Stimulated activated CD4-positive, alpha-beta T cell treated with anti-CD3 and anti-CD28 coated beads, Interleukin-15, amount 100 ng/mL, for 1 hour (primary cell): Measurements from ENCODE around the gene ARHGEF28.

Experiments used
- DNase-seq, 2 donors: peaks; one replicate each; pipeline ENCODE4 v3.0.0-alpha.2; 2020; ENCODE audit warnings: low read depth in 1 of 2, low spot score in 1 of 2

The ARHGEF28 gene

GRCh38 chr5:73851471-73852181 is 225.6 kb downstream of the ARHGEF28 start:
- DNase-seq = no peak

- DNase-seq = no peak
These were observed 227.1 kb downstream of the ARHGEF28 start for GRCh38 chr5:73853091-73853490.

- no peak for DNase-seq
These were observed 231.0 kb downstream of the ARHGEF28 start for GRCh38 chr5:73856997-73857396.

- DNase-seq = no peak
These were observed 231.4 kb downstream of the ARHGEF28 start for GRCh38 chr5:73857446-73857845.

- no peak for DNase-seq
These were observed 232.1 kb downstream of the ARHGEF28 start for GRCh38 chr5:73858054-73858453.

GRCh38 chr5:73858776-73859175 is 232.8 kb downstream of the ARHGEF28 start:
- no peak for DNase-seq

- DNase-seq = no peak
These were observed 233.7 kb downstream of the ARHGEF28 start for GRCh38 chr5:73859696-73860095.

GRCh38 chr5:73861313-73861988 is 235.5 kb downstream of the ARHGEF28 start:
- no peak for DNase-seq

GRCh38 chr5:73862796-73863195 is 236.8 kb downstream of the ARHGEF28 start:
- DNase-seq = no peak

GRCh38 chr5:73863876-73864275 is 237.9 kb downstream of the ARHGEF28 start:
- DNase-seq = no peak

GRCh38 chr5:73865315-73865714 is 239.3 kb downstream of the ARHGEF28 start:
- DNase-seq = no peak

GRCh38 chr5:73867345-73868335 is 241.6 kb downstream of the ARHGEF28 start:
- no peak for DNase-seq

GRCh38 chr5:73883646-73884045 is 257.6 kb downstream of the ARHGEF28 start:
- no peak for DNase-seq

GRCh38 chr5:73887688-73888087 is 261.7 kb downstream of the ARHGEF28 start:
- DNase-seq = no peak

- no peak for DNase-seq
These were observed 264.6 kb downstream of the ARHGEF28 start for GRCh38 chr5:73890569-73890968.

- DNase-seq = no peak
These were observed 266.2 kb downstream of the ARHGEF28 start for GRCh38 chr5:73892218-73892617.

GRCh38 chr5:73892806-73893205 is 266.8 kb downstream of the ARHGEF28 start:
- DNase-seq = no peak

- no peak for DNase-seq
These were observed 267.8 kb downstream of the ARHGEF28 start for GRCh38 chr5:73893813-73894212.

GRCh38 chr5:73894860-73895259 is 268.9 kb downstream of the ARHGEF28 start:
- no peak for DNase-seq

GRCh38 chr5:73895471-73895870 is 269.5 kb downstream of the ARHGEF28 start:
- DNase-seq = no peak

GRCh38 chr5:73896097-73896496 is 270.1 kb downstream of the ARHGEF28 start:
- no peak for DNase-seq

- no peak for DNase-seq
These were observed 270.7 kb downstream of the ARHGEF28 start for GRCh38 chr5:73896668-73897067.
